Measurements from ENCODE around the gene ATP10A. TPM values are rescaled to one million over a fixed set of nuclear protein-coding genes. Genes with fewer than 3 reads are reported as not detected.
"Not testable (repeated sequence)": the region's sequence is repeated elsewhere in the genome, so short reads cannot be mapped to it uniquely, and the experiment has no call there.

Gene ATP10A
- total and polyA plus RNA-seq, 5 donors from 2014 or later: 2.8 to 16.1 (median 5.5) TPM

- Histone ChIP-seq H3K27me3 (ENCODE audit: control insufficient read depth, insufficient read depth, low read length) (no peaks in the 10 kb centered on the region), H3K36me3 (ENCODE audit: control insufficient read depth, insufficient read depth, low read length) (no peaks in the 10 kb centered on the region), H3K4me1 (ENCODE audit: control insufficient read depth, insufficient read depth, low read length, poor library complexity, severe bottlenecking) (peaks cover 46% of the 10 kb centered on the region), H3K9me3 (ENCODE audit: control insufficient read depth in 2 of 2, low read length in 2 of 2) (no peaks in the 10 kb centered on the region), H3K27ac (ENCODE audit: insufficient read depth, low read length, poor library complexity, severe bottlenecking) (peak overlapping the region; percentile 79), H3K4me3 (ENCODE audit: low read depth, low read length) (peak overlapping the region; percentile 82)
- DNase-seq (peak in 2 of 3 donors; percentile 34 to 55), ATAC-seq (ENCODE audit: low read depth in 2 of 2) (peak in 1 of 2 donors; percentile 10)
- H3K4me1 Mint-ChIP-seq: peaks cover 0 to 54% (median 28%) of the 10 kb centered on the region in 4 donors
- H3K36me3 Mint-ChIP-seq: peaks cover 5% of the 10 kb centered on the region
- peaks cover 37% of the 10 kb centered on the region for H3K27me3 Mint-ChIP-seq
- H3K9me3 Mint-ChIP-seq: peaks cover 0 to 4% (median 0%) of the 10 kb centered on the region in 7 donors
- H3K4me3 Mint-ChIP-seq: peak overlapping the region; percentile 92 to 97 (median 94)
- peak overlapping the region; percentile 97 to 100 (median 99) for H3K27ac Mint-ChIP-seq
Measured at GRCh38 chr15:25862071-25862471, 1.1 kb downstream of the ATP10A start.

- Mint-ChIP-seq H3K27ac (peak overlapping the region; percentile 97 to 100 (median 99)), H3K36me3 (peaks cover 11% of the 10 kb centered on the region), H3K4me3 (peak overlapping the region; percentile 92 to 97 (median 94)), H3K4me1 (peaks cover 6 to 63% (median 34%) of the 10 kb centered on the region in 4 donors), H3K9me3 (peaks cover 0 to 4% (median 0%) of the 10 kb centered on the region in 7 donors), H3K27me3 (peaks cover 28% of the 10 kb centered on the region)
- Histone ChIP-seq H3K27ac (ENCODE audit: insufficient read depth, low read length, poor library complexity, severe bottlenecking) (peak overlapping the region; percentile 79), H3K27me3 (ENCODE audit: control insufficient read depth, insufficient read depth, low read length) (no peaks in the 10 kb centered on the region), H3K4me1 (ENCODE audit: control insufficient read depth, insufficient read depth, low read length, poor library complexity, severe bottlenecking) (peaks cover 46% of the 10 kb centered on the region), H3K36me3 (ENCODE audit: control insufficient read depth, insufficient read depth, low read length) (no peaks in the 10 kb centered on the region), H3K4me3 (ENCODE audit: low read depth, low read length) (peak overlapping the region; percentile 82), H3K9me3 (ENCODE audit: control insufficient read depth in 2 of 2, low read length in 2 of 2) (no peaks in the 10 kb centered on the region)
- ATAC-seq (ENCODE audit: low read depth in 2 of 2) (peak; percentile 60 to 61), DNase-seq (peak in 2 of 3 donors; percentile 55 to 87)
Measured at GRCh38 chr15:25860885-25861866, 2.0 kb downstream of the ATP10A start.

GRCh38 chr15:25859838-25860645 lies 3.1 kb downstream of the ATP10A start:
- H3K4me3 ChIP-seq (ENCODE audit: low read depth, low read length): peak overlapping the region; percentile 82
- H3K9me3 ChIP-seq (ENCODE audit: control insufficient read depth in 2 of 2, low read length in 2 of 2): no peaks in the 10 kb centered on the region
- Mint-ChIP-seq H3K4me1 (peaks cover 7 to 74% (median 39%) of the 10 kb centered on the region in 4 donors), H3K4me3 (peak overlapping the region; percentile 92 to 97 (median 94)), H3K27ac (peak overlapping the region; percentile 97 to 100 (median 99)), H3K9me3 (peaks cover 0 to 4% (median 0%) of the 10 kb centered on the region in 7 donors), H3K27me3 (peaks cover 24% of the 10 kb centered on the region), H3K36me3 (peaks cover 13% of the 10 kb centered on the region)
- H3K36me3 ChIP-seq (ENCODE audit: control insufficient read depth, insufficient read depth, low read length): no peaks in the 10 kb centered on the region
- peak in 2 of 3 donors; percentile 51 to 78 for DNase-seq
- no peaks in the 10 kb centered on the region for H3K27me3 ChIP-seq (ENCODE audit: control insufficient read depth, insufficient read depth, low read length)
- H3K4me1 ChIP-seq (ENCODE audit: control insufficient read depth, insufficient read depth, low read length, poor library complexity, severe bottlenecking): peaks cover 46% of the 10 kb centered on the region
- peak overlapping the region; percentile 79 for H3K27ac ChIP-seq (ENCODE audit: insufficient read depth, low read length, poor library complexity, severe bottlenecking)
- ATAC-seq (ENCODE audit: low read depth in 2 of 2): peak; percentile 74

GRCh38 chr15:25858952-25859760 lies 4.0 kb downstream of the ATP10A start:
- peaks cover 15% of the 10 kb centered on the region for H3K36me3 Mint-ChIP-seq
- Histone ChIP-seq H3K27me3 (ENCODE audit: control insufficient read depth, insufficient read depth, low read length) (no peaks in the 10 kb centered on the region), H3K27ac (ENCODE audit: insufficient read depth, low read length, poor library complexity, severe bottlenecking) (peak overlapping the region; percentile 79), H3K4me3 (ENCODE audit: low read depth, low read length) (peak overlapping the region; percentile 82), H3K36me3 (ENCODE audit: control insufficient read depth, insufficient read depth, low read length) (no peaks in the 10 kb centered on the region), H3K4me1 (ENCODE audit: control insufficient read depth, insufficient read depth, low read length, poor library complexity, severe bottlenecking) (peaks cover 46% of the 10 kb centered on the region), H3K9me3 (ENCODE audit: control insufficient read depth in 2 of 2, low read length in 2 of 2) (no peaks in the 10 kb centered on the region)
- no peak for ATAC-seq (ENCODE audit: low read depth in 2 of 2)
- H3K27ac Mint-ChIP-seq: peak overlapping the region; percentile 97 to 100 (median 99)
- peaks cover 9 to 79% (median 43%) of the 10 kb centered on the region in 4 donors for H3K4me1 Mint-ChIP-seq
- no peak for DNase-seq
- peaks cover 0 to 2% (median 0%) of the 10 kb centered on the region in 7 donors for H3K9me3 Mint-ChIP-seq
- H3K4me3 Mint-ChIP-seq: peak overlapping the region; percentile 92 to 97 (median 94)
- peaks cover 20% of the 10 kb centered on the region for H3K27me3 Mint-ChIP-seq

- H3K4me3 ChIP-seq (ENCODE audit: low read depth, low read length); H3K36me3 ChIP-seq (ENCODE audit: control insufficient read depth, insufficient read depth, low read length); DNase-seq; ATAC-seq (ENCODE audit: low read depth in 2 of 2); H3K9me3 Mint-ChIP-seq; H3K9me3 ChIP-seq (ENCODE audit: control insufficient read depth in 2 of 2, low read length in 2 of 2); H3K27me3 ChIP-seq (ENCODE audit: control insufficient read depth, insufficient read depth, low read length): not testable (repeated sequence)
- H3K4me1 Mint-ChIP-seq: peaks cover 17 to 96% (median 65%) of the 10 kb centered on the region in 4 donors
- peak overlapping the region; percentile 25 for H3K27ac ChIP-seq (ENCODE audit: insufficient read depth, low read length, poor library complexity, severe bottlenecking)
- peaks cover 17% of the 10 kb centered on the region for H3K36me3 Mint-ChIP-seq
- H3K4me3 Mint-ChIP-seq: peak overlapping the region in 3 of 4 donors; percentile 29 to 74 (median 66)
- peaks cover 46% of the 10 kb centered on the region for H3K4me1 ChIP-seq (ENCODE audit: control insufficient read depth, insufficient read depth, low read length, poor library complexity, severe bottlenecking)
- peaks cover 10% of the 10 kb centered on the region for H3K27me3 Mint-ChIP-seq
- H3K27ac Mint-ChIP-seq: peak overlapping the region; percentile 32 to 84 (median 84)
Measured at GRCh38 chr15:25856059-25856458, 7.1 kb downstream of the ATP10A start.

- H3K4me3 Mint-ChIP-seq: peak overlapping the region in 3 of 4 donors; percentile 65 to 80 (median 67)
- DNase-seq (peak in 1 of 3 donors; percentile 59), ATAC-seq (ENCODE audit: low read depth in 2 of 2) (peak in 1 of 2 donors; percentile 23)
- Histone ChIP-seq H3K4me1 (ENCODE audit: control insufficient read depth, insufficient read depth, low read length, poor library complexity, severe bottlenecking) (peaks cover 38% of the 10 kb centered on the region), H3K36me3 (ENCODE audit: control insufficient read depth, insufficient read depth, low read length) (no peaks in the 10 kb centered on the region), H3K9me3 (ENCODE audit: control insufficient read depth in 2 of 2, low read length in 2 of 2) (no peaks in the 10 kb centered on the region), H3K4me3 (ENCODE audit: low read depth, low read length) (peak overlapping the region; percentile 28), H3K27me3 (ENCODE audit: control insufficient read depth, insufficient read depth, low read length) (no peaks in the 10 kb centered on the region), H3K27ac (ENCODE audit: insufficient read depth, low read length, poor library complexity, severe bottlenecking) (peak overlapping the region; percentile 24)
- H3K9me3 Mint-ChIP-seq: no peaks in the 10 kb centered on the region
- H3K4me1 Mint-ChIP-seq: peaks cover 33 to 91% (median 69%) of the 10 kb centered on the region in 4 donors
- peak overlapping the region; percentile 88 to 92 (median 91) for H3K27ac Mint-ChIP-seq
- H3K27me3 Mint-ChIP-seq: peaks cover 4% of the 10 kb centered on the region
- H3K36me3 Mint-ChIP-seq: peaks cover 12% of the 10 kb centered on the region
Measured at GRCh38 chr15:25852661-25853524, 10.2 kb downstream of the ATP10A start.
